ENCODE results near the gene TMIGD1. TPM values are rescaled to one million over a fixed set of nuclear protein-coding genes. Genes with fewer than 3 reads are reported as not detected.

TMIGD1 gene
- total RNA-seq, 2 donors from 2014 or later: not detected

DNA sequence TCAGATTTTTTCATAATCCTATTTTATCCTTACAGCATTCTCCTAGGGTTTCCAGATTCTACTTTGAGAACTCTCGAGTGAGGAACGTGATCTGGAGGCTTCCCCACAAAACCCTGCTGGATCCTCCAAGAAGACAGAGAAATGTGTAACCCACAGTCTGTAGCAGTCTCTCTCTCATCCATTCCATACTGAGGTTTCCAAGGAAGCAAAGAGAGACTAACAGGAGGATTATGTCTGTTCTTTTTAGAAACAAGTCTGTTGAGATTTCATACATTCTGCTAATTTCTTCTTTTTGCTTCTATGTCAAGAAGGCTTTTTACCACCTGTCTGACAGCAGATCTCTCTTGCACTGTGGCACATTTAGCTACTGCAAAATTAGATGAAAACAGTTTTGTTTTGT, 18.8 kb downstream of the TMIGD1 start:
- H3K27ac ChIP-seq: no peak overlapping the region

DNA sequence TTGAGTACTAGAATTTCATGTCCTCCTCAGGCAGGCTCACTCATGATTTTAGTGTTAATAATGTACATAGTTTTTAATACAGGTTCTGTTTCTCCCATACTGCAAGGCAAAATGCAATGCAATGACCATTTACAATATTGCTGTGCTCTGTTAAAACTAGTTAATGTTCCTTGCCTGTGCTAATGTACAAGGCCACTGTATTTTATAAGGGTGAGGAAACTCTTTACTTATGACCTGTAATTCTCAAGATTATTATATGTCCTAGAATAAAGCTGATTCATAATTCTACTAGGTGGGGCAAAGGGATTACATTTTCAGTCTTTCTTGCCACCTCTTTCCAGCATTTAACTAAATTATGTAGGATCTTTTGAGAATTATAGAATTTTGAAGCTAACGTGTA, 19.4 kb downstream of the TMIGD1 start:
- Histone ChIP-seq H3K27ac (no peak overlapping the region), H3K9me3 (no peaks in the 10 kb centered on the region), H3K4me1 (no peaks in the 10 kb centered on the region), H3K36me3 (replicated peaks in 1 of 2; ENCODE audit: insufficient read depth in 1 of 2, low read depth in 2 of 2) (no peaks in the 10 kb centered on the region), H3K27me3 (no peaks in the 10 kb centered on the region), H3K4me3 (no peak overlapping the region)
- ATAC-seq (no peak), DNase-seq (no peak)
- WGBS, 2 donors: 37 to 55% methylated on average over 1 of the region's 1 CpG
- TF ChIP-seq, protein P1, sequence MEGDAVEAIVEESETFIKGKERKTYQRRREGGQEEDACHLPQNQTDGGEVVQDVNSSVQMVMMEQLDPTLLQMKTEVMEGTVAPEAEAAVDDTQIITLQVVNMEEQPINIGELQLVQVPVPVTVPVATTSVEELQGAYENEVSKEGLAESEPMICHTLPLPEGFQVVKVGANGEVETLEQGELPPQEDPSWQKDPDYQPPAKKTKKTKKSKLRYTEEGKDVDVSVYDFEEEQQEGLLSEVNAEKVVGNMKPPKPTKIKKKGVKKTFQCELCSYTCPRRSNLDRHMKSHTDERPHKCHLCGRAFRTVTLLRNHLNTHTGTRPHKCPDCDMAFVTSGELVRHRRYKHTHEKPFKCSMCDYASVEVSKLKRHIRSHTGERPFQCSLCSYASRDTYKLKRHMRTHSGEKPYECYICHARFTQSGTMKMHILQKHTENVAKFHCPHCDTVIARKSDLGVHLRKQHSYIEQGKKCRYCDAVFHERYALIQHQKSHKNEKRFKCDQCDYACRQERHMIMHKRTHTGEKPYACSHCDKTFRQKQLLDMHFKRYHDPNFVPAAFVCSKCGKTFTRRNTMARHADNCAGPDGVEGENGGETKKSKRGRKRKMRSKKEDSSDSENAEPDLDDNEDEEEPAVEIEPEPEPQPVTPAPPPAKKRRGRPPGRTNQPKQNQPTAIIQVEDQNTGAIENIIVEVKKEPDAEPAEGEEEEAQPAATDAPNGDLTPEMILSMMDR (IDR thresholded peaks at IDR 0.05): no peak
- TF ChIP-seq POLR2A (IDR thresholded peaks at IDR 0.05): no peak
- intact Hi-C loops (cut with DNase I): no loop called here

More for the DNA sequence above, 18.8 kb downstream of the TMIGD1 start:
- H3K4me1 ChIP-seq: no peaks in the 10 kb centered on the region
- H3K4me3 ChIP-seq: no peak overlapping the region
- TF ChIP-seq, protein P1 (IDR thresholded peaks at IDR 0.05): no peak
- ATAC-seq (no peak), DNase-seq (no peak)
- no peaks in the 10 kb centered on the region for H3K27me3 ChIP-seq
- H3K36me3 ChIP-seq (replicated peaks in 1 of 2; ENCODE audit: insufficient read depth in 1 of 2, low read depth in 2 of 2): no peaks in the 10 kb centered on the region
- intact Hi-C loops (cut with DNase I): no loop called here
- 63 to 89% methylated on average over 2 of the region's 2 CpGs for WGBS, 2 donors
- H3K9me3 ChIP-seq: no peaks in the 10 kb centered on the region

DNA sequence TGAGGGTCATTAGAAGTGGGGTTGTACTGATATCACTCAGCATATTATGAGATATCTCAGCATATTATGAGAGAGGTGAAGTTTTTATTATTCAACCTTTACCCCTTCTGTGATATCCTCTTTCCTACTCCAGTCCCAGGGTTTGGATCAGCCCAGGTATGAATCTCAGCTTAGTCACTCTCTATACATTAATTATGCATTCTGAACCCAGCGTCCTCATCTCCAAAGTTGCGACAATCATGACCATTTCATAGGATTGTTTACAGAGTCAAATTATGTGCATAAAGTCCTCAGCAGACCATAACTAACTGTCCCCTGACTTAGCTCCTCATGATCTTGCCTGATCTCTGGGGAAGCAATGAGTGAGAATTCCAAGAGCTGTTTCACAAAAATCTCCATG, 21.6 kb downstream of the TMIGD1 start:
- WGBS, 2 donors: 74 to 78% methylated on average over 2 of the region's 2 CpGs
- ATAC-seq: no peak

DNA sequence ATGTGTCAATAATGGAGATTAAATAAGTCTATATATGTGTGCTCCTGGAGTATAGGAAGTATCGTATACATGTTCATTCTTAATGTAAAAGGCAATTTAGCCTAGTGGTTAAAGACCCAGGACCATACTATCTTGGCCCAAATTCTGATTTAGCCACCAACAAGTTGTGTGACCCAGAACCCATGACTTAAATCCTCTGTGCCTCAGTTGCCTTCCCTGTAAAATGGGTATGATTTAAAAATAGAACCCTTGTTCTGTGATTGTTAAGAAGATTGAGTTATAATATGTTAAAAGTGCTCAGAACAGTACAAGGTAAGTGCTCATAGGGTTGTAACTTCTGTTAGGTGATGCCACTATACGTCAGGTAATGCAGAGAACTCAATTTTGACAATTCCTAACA, 23.3 kb downstream of the TMIGD1 start:
- no peak overlapping the region for H3K4me3 ChIP-seq
- TF ChIP-seq, protein P1 (IDR thresholded peaks at IDR 0.05): no peak
- TF ChIP-seq POLR2A (IDR thresholded peaks at IDR 0.05): no peak
- H3K4me1 ChIP-seq: no peaks in the 10 kb centered on the region
- ATAC-seq (no peak), DNase-seq (no peak)
- no peaks in the 10 kb centered on the region for H3K9me3 ChIP-seq
- H3K27me3 ChIP-seq: no peaks in the 10 kb centered on the region
- intact Hi-C loops (cut with DNase I): no loop called here
- no peaks in the 10 kb centered on the region for H3K36me3 ChIP-seq (replicated peaks in 1 of 2; ENCODE audit: insufficient read depth in 1 of 2, low read depth in 2 of 2)
- WGBS, 2 donors: 95 to 96% methylated on average over 2 of the region's 2 CpGs
- no peak overlapping the region for H3K27ac ChIP-seq

More for the DNA sequence above, 21.6 kb downstream of the TMIGD1 start:
- TF ChIP-seq, protein P1 (IDR thresholded peaks at IDR 0.05): no peak
- TF ChIP-seq POLR2A (IDR thresholded peaks at IDR 0.05): no peak
- no peak overlapping the region for H3K4me3 ChIP-seq
- H3K27me3 ChIP-seq: no peaks in the 10 kb centered on the region
- no peaks in the 10 kb centered on the region for H3K36me3 ChIP-seq (replicated peaks in 1 of 2; ENCODE audit: insufficient read depth in 1 of 2, low read depth in 2 of 2)
- no peak overlapping the region for H3K27ac ChIP-seq
- DNase-seq: no peak
- intact Hi-C loops (cut with DNase I): no loop called here
- H3K9me3 ChIP-seq: no peaks in the 10 kb centered on the region
- H3K4me1 ChIP-seq: no peaks in the 10 kb centered on the region

DNA sequence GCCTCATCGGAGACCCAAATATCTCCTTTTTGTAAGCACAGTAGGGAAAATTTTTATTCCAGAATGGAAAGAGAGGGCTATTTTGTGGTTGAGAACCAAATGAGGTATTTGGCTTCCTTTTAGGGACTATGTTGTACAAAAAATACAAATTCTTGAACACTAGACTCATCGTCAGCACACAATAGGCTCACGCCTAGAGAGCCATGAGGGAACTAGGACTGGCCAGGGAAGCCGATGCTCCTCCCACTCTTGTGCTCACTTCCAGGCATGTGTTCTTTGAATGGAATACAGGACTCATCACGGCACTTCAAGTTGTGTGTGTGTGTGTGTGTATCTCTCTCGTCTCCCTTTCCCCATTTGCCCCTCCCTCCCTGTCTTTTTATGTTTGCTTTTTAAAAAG, 24.3 kb downstream of the TMIGD1 start:
- intact Hi-C loops (cut with DNase I): no loop called here
- no peak overlapping the region for H3K27ac ChIP-seq
- DNase-seq: no peak
- H3K27me3 ChIP-seq: no peaks in the 10 kb centered on the region
- no peak for ATAC-seq
- H3K4me3 ChIP-seq: no peak overlapping the region
- no peaks in the 10 kb centered on the region for H3K4me1 ChIP-seq
- 89 to 92% methylated on average over 6 of the region's 6 CpGs for WGBS, 2 donors
- TF ChIP-seq, protein P1 (IDR thresholded peaks at IDR 0.05): no peak
- no peak for TF ChIP-seq POLR2A (IDR thresholded peaks at IDR 0.05)
- H3K36me3 ChIP-seq (replicated peaks in 1 of 2; ENCODE audit: insufficient read depth in 1 of 2, low read depth in 2 of 2): no peaks in the 10 kb centered on the region
- no peaks in the 10 kb centered on the region for H3K9me3 ChIP-seq
